Measurements from ENCODE around the gene BCORL1. TPM values are rescaled to one million over a fixed set of nuclear protein-coding genes. Genes with fewer than 3 reads are reported as not detected.

Gene BCORL1
- total and polyA plus RNA-seq, 2 of the 4 experiments (the other 2 are of a cell fraction): 0.54 to 1.6 TPM

- Histone ChIP-seq H3K9me1 (ENCODE audit: insufficient read depth, low read length) (no peaks in the 10 kb centered on the region), H4K8ac (ENCODE audit: low read depth in 2 of 2, low read length in 2 of 2) (no peak overlapping the region), H3K9me3 (ENCODE audit: control insufficient read depth, insufficient read depth, low read length) (no peaks in the 10 kb centered on the region), H3K4me1 (ENCODE audit: control insufficient read depth, insufficient read depth, low read length) (no peaks in the 10 kb centered on the region), H4K91ac (ENCODE audit: insufficient read depth, low read depth, low read length) (no peak overlapping the region), H4K5ac (ENCODE audit: low read depth, low read length) (no peak overlapping the region), H3K14ac (replicated peaks; ENCODE audit: low read depth, low read length) (no peak overlapping the region), H2AK9ac (replicated peaks; ENCODE audit: low read depth, low read length, poor library complexity) (no peak overlapping the region), H3K9ac (ENCODE audit: low read depth, low read length) (no peak overlapping the region), H2AFZ (replicated peaks; ENCODE audit: low read length, poor library complexity) (no peak overlapping the region), H2BK15ac (ENCODE audit: low read depth, low read length) (no peak overlapping the region), H2BK5ac (ENCODE audit: low read depth, low read length, poor library complexity, severe bottlenecking) (no peak overlapping the region), H3K79me1 (ENCODE audit: low read depth in 1 of 2, low read length in 2 of 2) (peaks cover 0 to 8% of the 10 kb centered on the region in 2 experiments; a peak in 3 of 4 replicates), H3K56ac (ENCODE audit: extremely low read depth, insufficient read depth, low read length) (no peak overlapping the region), H3K4me3 (ENCODE audit: insufficient read depth, low read depth, low read length) (no peak overlapping the region), H3K4ac (ENCODE audit: low read depth, low read length) (no peak overlapping the region), H3K4me2 (ENCODE audit: low read depth, low read length) (no peak overlapping the region), H2BK20ac (ENCODE audit: low read depth, low read length) (no peak overlapping the region), H2AK5ac (ENCODE audit: low read depth, low read length) (no peak overlapping the region), H2BK120ac (ENCODE audit: low read depth, low read length) (no peak overlapping the region), H3K18ac (ENCODE audit: low read depth, low read length) (no peak overlapping the region), H3K36me3 (ENCODE audit: control insufficient read depth, insufficient read depth, low read length) (no peaks in the 10 kb centered on the region), H3K23ac (ENCODE audit: low read depth, low read length) (no peak overlapping the region), H3K27ac (ENCODE audit: insufficient read depth, low read length) (no peak overlapping the region), H3K27me3 (ENCODE audit: control insufficient read depth, insufficient read depth, low read length) (no peaks in the 10 kb centered on the region), H4K20me1 (ENCODE audit: insufficient read depth, low read length) (no peaks in the 10 kb centered on the region)
- CTCF ChIA-PET: no interaction called here
- TF ChIP-seq POLR2A (IDR thresholded peaks at IDR 0.05; ENCODE audit: low read depth, low read length): no peak
- TF ChIP-seq CEBPB (IDR thresholded peaks at IDR 0.05; ENCODE audit: low read depth, low read length): no peak
- DNase-seq: no peak
- WGBS, 2 experiments (ENCODE audit: extremely low coverage in 2 of 2, insufficient read length in 1 of 2): 17% methylated on average over 1 of the region's 3 CpGs; no CpG with 5 or more reads in 1 of the 2 experiments
- POLR2A ChIA-PET (ENCODE audit: unreplicated experiment): interaction anchor here (0.6 kb wide), 1 partner anchor 13 kb away, joined by 11 read pairs; no protein-coding TSS in a partner anchor
- dilution Hi-C loops (cut with HindIII; ENCODE audit: low sequenced_read_pairs, unreplicated experiment) (no loop called here), intact Hi-C loops (cut with micrococcal nuclease) (no loop called here), in situ Hi-C loops (cut with MboI; ENCODE audit: low sequenced_read_pairs) (no loop called here)
- no peak for ATAC-seq (ENCODE audit: low read depth)
- no TSS peak for BruUV-seq (replicated peaks)
These were observed 5.4 kb downstream of the BCORL1 start for GRCh38 chrX:129987871-129988270.

Measured in IMR-90 (cell line).